HepG2 (cell line): ENCODE results near the gene MAGI1. TPM values are rescaled to one million over a fixed set of nuclear protein-coding genes. Genes with fewer than 3 reads are reported as not detected.

ENCODE experiments used
- ARID4A ChIP-seq: sonication (generic); formaldehyde crosslinking; IDR thresholded peaks from 2 replicates; pipeline ENCODE4 v1.5.0; 2020; ENCODE audit warnings: mild to moderate bottlenecking, missing genetic modification reagents, borderline replicate concordance
- ATAD3A ChIP-seq: sonication (generic); formaldehyde crosslinking; IDR thresholded peaks from 2 replicates; pipeline ENCODE4 v1.4.0; 2020; ENCODE audit warnings: missing genetic modification reagents
- HIVEP1 ChIP-seq: sonication (generic); formaldehyde crosslinking; IDR thresholded peaks from 2 replicates; pipeline ENCODE4 v1.4.0; 2020; ENCODE audit warnings: mild to moderate bottlenecking, missing genetic modification reagents
- SRSF1 ChIP-seq: fragments of 200-400 bp; formaldehyde crosslinking; optimal IDR thresholded peaks from 2 replicates; pipeline ENCODE3; 2017; ENCODE audit warnings: mild to moderate bottlenecking, low read depth, low read length, moderate library complexity
- SRY ChIP-seq: sonication (generic); formaldehyde crosslinking; IDR thresholded peaks from 2 replicates; pipeline ENCODE4 v1.8.0; 2022; ENCODE audit warnings: mild to moderate bottlenecking, missing genetic modification reagents
- THAP9 ChIP-seq: sonication (generic); formaldehyde crosslinking; IDR thresholded peaks from 2 replicates; pipeline ENCODE4; 2020; ENCODE audit warnings: missing genetic modification reagents, mild to moderate bottlenecking, borderline replicate concordance
- U2AF1 ChIP-seq: fragments of 200-400 bp; formaldehyde crosslinking; optimal IDR thresholded peaks from 2 replicates; pipeline ENCODE3; 2017; ENCODE audit warnings: mild to moderate bottlenecking, low read depth, low read length
- ZNF124 ChIP-seq: sonication (generic); formaldehyde crosslinking; IDR thresholded peaks from 2 replicates; pipeline ENCODE4 v1.4.0; 2020; ENCODE audit warnings: missing genetic modification reagents
- ZNF138 ChIP-seq: sonication (generic); formaldehyde crosslinking; IDR thresholded peaks from 2 replicates; pipeline ENCODE4 v1.5.0; 2020; ENCODE audit warnings: mild to moderate bottlenecking, low read depth, missing genetic modification reagents
- ZNF205 ChIP-seq: IDR thresholded peaks from 2 replicates; pipeline ENCODE4 v1.6.1; 2018; ENCODE audit warnings: missing biosample characterization, missing genetic modification reagents
- ZNF230 ChIP-seq: sonication (generic); formaldehyde crosslinking; IDR thresholded peaks from 2 replicates; pipeline ENCODE4 v1.4.0; 2020; ENCODE audit warnings: mild to moderate bottlenecking, missing genetic modification reagents
- ZNF263 ChIP-seq: sonication (generic); formaldehyde crosslinking; IDR thresholded peaks from 2 replicates; pipeline ENCODE4 v1.4.0; 2020; ENCODE audit warnings: missing genetic modification reagents
- ZNF292 ChIP-seq: sonication (generic); formaldehyde crosslinking; IDR thresholded peaks from 2 replicates; pipeline ENCODE4 v1.8.1; 2022; ENCODE audit warnings: mild to moderate bottlenecking, low read depth, missing genetic modification reagents, borderline replicate concordance
- ZNF589 ChIP-seq: sonication (generic); formaldehyde crosslinking; conservative IDR thresholded peaks from 2 replicates; pipeline ENCODE4 v1.8.0; 2022; ENCODE audit warnings: mild to moderate bottlenecking, moderate library complexity, missing genetic modification reagents
- ZNF703 ChIP-seq: sonication (generic); formaldehyde crosslinking; IDR thresholded peaks from 2 replicates; pipeline ENCODE4 v1.5.1; 2020; ENCODE audit warnings: missing genetic modification reagents, mild to moderate bottlenecking, moderate library complexity, borderline replicate concordance
- ZNF768 ChIP-seq: sonication (generic); formaldehyde crosslinking; IDR thresholded peaks from 2 replicates; pipeline ENCODE4 v1.4.0; 2020; ENCODE audit warnings: missing genetic modification reagents
- ZNF790 ChIP-seq: sonication (generic); formaldehyde crosslinking; IDR thresholded peaks from 2 replicates; pipeline ENCODE4 v1.8.0; 2022; ENCODE audit warnings: missing genetic modification reagents, mild to moderate bottlenecking, borderline replicate concordance
- ZSCAN29 ChIP-seq: sonication (generic); formaldehyde crosslinking; conservative IDR thresholded peaks from 2 replicates; pipeline ENCODE4 v1.4.0; 2020; ENCODE audit warnings: mild to moderate bottlenecking, missing genetic modification reagents
- polyA plus RNA-seq, 8 experiments: library from polyadenylated mRNA; depleted of rRNA in 3 of 8; stranded (reverse) in 7 of 8; unstranded in 1 of 8; fragments of >200 nt; fragmentation: Illumina TruSeq in 4 of 8; extraction: Trizol in 4 of 8; gene quantifications; 2 replicates each; pipeline versions ENCODE4 v1.2.1 to v1.2.3, GENCODE V29; 2011 to 2016; ENCODE audit warnings: low read depth in 4 of 8, missing spikeins in 1 of 8, mixed read lengths in 1 of 8; ENCODE audit not compliant: insufficient read depth in 1 of 8
- total RNA-seq, 5 experiments: library from RNA; depleted of rRNA; stranded (reverse); fragments of >200 nt; fragmentation: Illumina TruSeq; extraction: Trizol; gene quantifications; 2 replicates each; pipeline ENCODE4 v1.2.3, GENCODE V29; 2016; ENCODE audit warnings: low read depth in 1 of 5
- TF ChIP-seq, protein P1 (sequence below): sonication (generic); formaldehyde crosslinking; IDR thresholded peaks from 2 replicates; pipeline ENCODE4 v1.4.0; 2020; ENCODE audit warnings: missing genetic modification reagents
- TF ChIP-seq, protein P2 (sequence below): sonication (generic); formaldehyde crosslinking; IDR thresholded peaks from 2 replicates; pipeline ENCODE4 v1.8.0; 2022; ENCODE audit warnings: missing genetic modification reagents, low read depth, mild to moderate bottlenecking, borderline replicate concordance
- TF ChIP-seq, protein P3 (sequence below): sonication (generic); formaldehyde crosslinking; IDR thresholded peaks from 2 replicates; pipeline ENCODE4 v1.8.1; 2023; ENCODE audit warnings: mild to moderate bottlenecking, missing genetic modification reagents, borderline replicate concordance

Gene MAGI1
- total and polyA plus RNA-seq, 2 of the 13 experiments (the other 11 are each of a cell fraction or from before 2014, with no cell fraction given) = 22.2 to 26.0 TPM

DNA sequence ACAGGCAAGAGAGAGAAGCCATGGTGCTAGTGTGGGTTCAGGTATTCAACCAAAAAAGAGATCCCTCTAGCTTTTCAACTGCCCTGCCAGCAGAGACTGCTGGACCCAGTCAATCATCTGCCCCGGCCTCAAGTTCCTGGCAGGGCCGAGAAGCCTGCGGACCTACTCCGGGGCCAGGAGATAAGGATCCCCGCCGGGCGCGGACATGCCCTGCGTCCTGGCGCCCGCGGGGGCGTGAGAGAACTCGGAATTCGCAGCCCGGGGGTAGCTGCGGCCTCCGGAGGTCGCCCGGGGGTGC lies 821 bp upstream of the MAGI1 start (continued):
- 0 out of 2 replicates have a peak, but pooled peaks have one; percentile 3 for TF ChIP-seq ARID4A (CRISPR knock-in tag)
- TF ChIP-seq U2AF1 = no peak
- no peak for TF ChIP-seq ZNF292
- TF ChIP-seq ZSCAN29 (CRISPR knock-in tag) = 0 out of 2 replicates have a peak, but pooled peaks have one; percentile 21
- TF ChIP-seq ZNF703 = no peak
- no peak for TF ChIP-seq SRY (CRISPR knock-in tag)
- TF ChIP-seq SRSF1 = peak; percentile 2
- no peak for TF ChIP-seq HIVEP1 (CRISPR knock-in tag)
- TF ChIP-seq ATAD3A = no peak
- no peak for TF ChIP-seq ZNF138 (CRISPR knock-in tag)
- TF ChIP-seq ZNF790 (CRISPR knock-in tag) = no peak
- no peak for TF ChIP-seq ZNF263
- TF ChIP-seq THAP9 (CRISPR knock-in tag) = peak; percentile 27; the same call in 1 of the 2 replicates
- peak; percentile 5; the same call in 1 of the 2 replicates for TF ChIP-seq ZNF768 (CRISPR knock-in tag)
- TF ChIP-seq ZNF124 = no peak
- TF ChIP-seq, protein P1, sequence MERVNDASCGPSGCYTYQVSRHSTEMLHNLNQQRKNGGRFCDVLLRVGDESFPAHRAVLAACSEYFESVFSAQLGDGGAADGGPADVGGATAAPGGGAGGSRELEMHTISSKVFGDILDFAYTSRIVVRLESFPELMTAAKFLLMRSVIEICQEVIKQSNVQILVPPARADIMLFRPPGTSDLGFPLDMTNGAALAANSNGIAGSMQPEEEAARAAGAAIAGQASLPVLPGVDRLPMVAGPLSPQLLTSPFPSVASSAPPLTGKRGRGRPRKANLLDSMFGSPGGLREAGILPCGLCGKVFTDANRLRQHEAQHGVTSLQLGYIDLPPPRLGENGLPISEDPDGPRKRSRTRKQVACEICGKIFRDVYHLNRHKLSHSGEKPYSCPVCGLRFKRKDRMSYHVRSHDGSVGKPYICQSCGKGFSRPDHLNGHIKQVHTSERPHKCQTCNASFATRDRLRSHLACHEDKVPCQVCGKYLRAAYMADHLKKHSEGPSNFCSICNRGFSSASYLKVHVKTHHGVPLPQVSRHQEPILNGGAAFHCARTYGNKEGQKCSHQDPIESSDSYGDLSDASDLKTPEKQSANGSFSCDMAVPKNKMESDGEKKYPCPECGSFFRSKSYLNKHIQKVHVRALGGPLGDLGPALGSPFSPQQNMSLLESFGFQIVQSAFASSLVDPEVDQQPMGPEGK (CRISPR knock-in tag) = peak; percentile 31; the same call in 1 of the 2 replicates
- TF ChIP-seq, protein P2, sequence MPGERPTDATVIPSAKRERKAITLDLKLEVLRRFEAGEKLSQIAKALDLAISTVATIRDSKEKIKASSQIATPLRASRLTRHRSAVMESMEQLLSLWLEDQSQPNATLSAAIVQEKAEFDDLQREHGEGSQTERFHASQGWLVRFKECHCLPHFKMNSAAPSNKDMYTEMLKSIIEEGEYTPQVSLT (CRISPR knock-in tag) = no peak
- TF ChIP-seq, protein P3, sequence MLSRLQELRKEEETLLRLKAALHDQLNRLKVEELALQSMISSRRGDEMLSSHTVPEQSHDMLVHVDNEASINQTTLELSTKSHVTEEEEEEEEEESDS (CRISPR knock-in tag) = 0 out of 2 replicates have a peak, but pooled peaks have one; percentile 34
- no peak for TF ChIP-seq ZNF589 (CRISPR knock-in tag)
- no peak for TF ChIP-seq ZNF205 (CRISPR knock-in tag)
- TF ChIP-seq ZNF230 = no peak
